ENCODE data around the gene JUND. TPM values are rescaled to one million over a fixed set of nuclear protein-coding genes. Genes with fewer than 3 reads are reported as not detected.

JUND gene
- total and polyA plus RNA-seq, 2 of the 4 experiments (the other 2 are of a cell fraction) = 14.2 to 77.2 TPM

DNA sequence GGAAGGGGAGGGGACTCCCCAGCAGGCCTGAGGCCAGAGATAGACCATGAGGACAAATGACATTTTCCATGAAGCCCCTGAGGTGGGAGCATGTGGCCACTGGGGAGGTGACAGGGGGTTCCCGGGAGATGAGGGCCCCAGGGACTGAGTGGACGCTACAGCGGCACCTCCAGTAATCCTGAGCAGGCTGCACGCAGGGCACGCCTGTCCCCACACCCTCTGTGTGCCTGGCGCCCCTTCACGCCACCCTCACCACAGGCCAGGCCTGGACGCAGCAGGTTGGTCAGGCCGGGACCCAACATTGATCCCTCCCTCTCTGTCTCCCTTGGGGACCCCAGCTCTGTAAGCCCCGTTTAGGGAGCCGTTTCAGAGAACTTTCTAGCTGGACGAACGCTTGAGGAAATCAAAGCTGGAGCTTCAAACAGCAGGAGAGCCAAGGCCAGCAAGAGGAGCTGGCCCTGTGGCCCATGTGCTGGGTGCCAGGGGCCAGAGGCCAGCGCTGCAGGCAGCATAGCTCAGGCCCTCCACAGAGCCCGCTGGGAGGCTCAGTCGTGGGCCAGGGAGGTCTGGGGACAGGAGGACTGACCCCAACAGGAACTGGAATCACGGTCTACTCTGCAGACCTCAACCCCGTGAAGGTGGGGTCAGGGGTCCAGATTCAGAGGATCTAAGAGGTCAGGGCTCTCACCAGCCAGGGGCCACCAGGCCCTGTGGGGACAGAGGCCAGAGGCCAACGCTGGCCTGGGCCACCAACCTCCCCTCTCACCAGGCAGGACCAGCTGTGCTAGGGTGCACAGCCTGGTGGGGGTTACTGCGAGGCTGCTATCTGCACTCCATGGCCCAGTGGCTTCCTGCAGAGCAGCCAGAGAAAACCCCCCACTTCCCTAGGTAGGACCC lies 26.9 kb upstream of the JUND start:
- peaks cover 4% of the 10 kb centered on the region; the same call in 1 of the 2 replicates for H3K9me1 ChIP-seq (ENCODE audit: insufficient read depth, low read length)
- H2BK20ac ChIP-seq (ENCODE audit: low read depth, low read length) = no peak overlapping the region
- intact Hi-C loops (cut with micrococcal nuclease) = no loop called here
- H3K4me2 ChIP-seq (ENCODE audit: low read depth, low read length) = no peak overlapping the region
- no peak overlapping the region for H4K8ac ChIP-seq (ENCODE audit: low read depth in 2 of 2, low read length in 2 of 2)
- ATAC-seq (ENCODE audit: low read depth) (no peak), DNase-seq (no peak)
- no peaks in the 10 kb centered on the region for H4K20me1 ChIP-seq (ENCODE audit: insufficient read depth, low read length)
- dilution Hi-C loops (cut with HindIII; ENCODE audit: low sequenced_read_pairs, unreplicated experiment) = no loop called here
- no peak overlapping the region for H3K23ac ChIP-seq (ENCODE audit: low read depth, low read length)
- no peak overlapping the region for H3K14ac ChIP-seq (replicated peaks; ENCODE audit: low read depth, low read length)
- H4K5ac ChIP-seq (ENCODE audit: low read depth, low read length) = no peak overlapping the region
- no TSS peak for BruUV-seq (replicated peaks)
- no peak overlapping the region for H3K56ac ChIP-seq (ENCODE audit: extremely low read depth, insufficient read depth, low read length)
- CTCF ChIA-PET = no interaction called here
- no peak overlapping the region for H2BK5ac ChIP-seq (ENCODE audit: low read depth, low read length, poor library complexity, severe bottlenecking)
- WGBS, 2 experiments (ENCODE audit: extremely low coverage in 2 of 2, insufficient read length in 1 of 2) = 94% methylated on average over 15 of the region's 20 CpGs; no CpG with 5 or more reads in 1 of the 2 experiments
- peaks cover 28% of the 10 kb centered on the region for H3K36me3 ChIP-seq (ENCODE audit: control insufficient read depth, insufficient read depth, low read length)
- H3K4me1 ChIP-seq (ENCODE audit: control insufficient read depth, insufficient read depth, low read length) = peaks cover 21% of the 10 kb centered on the region
- no peak overlapping the region for H3K27ac ChIP-seq (ENCODE audit: insufficient read depth, low read length)
- H3K9me3 ChIP-seq (ENCODE audit: control insufficient read depth, insufficient read depth, low read length) = no peaks in the 10 kb centered on the region
- peak overlapping the region; percentile 42 for H2AK9ac ChIP-seq (replicated peaks; ENCODE audit: low read depth, low read length, poor library complexity)
- in situ Hi-C loops (cut with MboI; ENCODE audit: low sequenced_read_pairs) = no loop called here
- TF ChIP-seq CEBPB (IDR thresholded peaks at IDR 0.05; ENCODE audit: low read depth, low read length) = no peak
- no peak for TF ChIP-seq CHD1 (IDR thresholded peaks at IDR 0.05; ENCODE audit: low read depth, low read length)
- no peak for TF ChIP-seq MXI1 (IDR thresholded peaks at IDR 0.05; ENCODE audit: borderline replicate concordance, low read depth, low read length)
- TF ChIP-seq MAFK (IDR thresholded peaks at IDR 0.05; ENCODE audit: low read depth, low read length) = no peak
- TF ChIP-seq, protein P1, sequence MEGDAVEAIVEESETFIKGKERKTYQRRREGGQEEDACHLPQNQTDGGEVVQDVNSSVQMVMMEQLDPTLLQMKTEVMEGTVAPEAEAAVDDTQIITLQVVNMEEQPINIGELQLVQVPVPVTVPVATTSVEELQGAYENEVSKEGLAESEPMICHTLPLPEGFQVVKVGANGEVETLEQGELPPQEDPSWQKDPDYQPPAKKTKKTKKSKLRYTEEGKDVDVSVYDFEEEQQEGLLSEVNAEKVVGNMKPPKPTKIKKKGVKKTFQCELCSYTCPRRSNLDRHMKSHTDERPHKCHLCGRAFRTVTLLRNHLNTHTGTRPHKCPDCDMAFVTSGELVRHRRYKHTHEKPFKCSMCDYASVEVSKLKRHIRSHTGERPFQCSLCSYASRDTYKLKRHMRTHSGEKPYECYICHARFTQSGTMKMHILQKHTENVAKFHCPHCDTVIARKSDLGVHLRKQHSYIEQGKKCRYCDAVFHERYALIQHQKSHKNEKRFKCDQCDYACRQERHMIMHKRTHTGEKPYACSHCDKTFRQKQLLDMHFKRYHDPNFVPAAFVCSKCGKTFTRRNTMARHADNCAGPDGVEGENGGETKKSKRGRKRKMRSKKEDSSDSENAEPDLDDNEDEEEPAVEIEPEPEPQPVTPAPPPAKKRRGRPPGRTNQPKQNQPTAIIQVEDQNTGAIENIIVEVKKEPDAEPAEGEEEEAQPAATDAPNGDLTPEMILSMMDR (conservative IDR thresholded peaks at IDR 0.05; ENCODE audit: low read depth, low read length) = no peak
- TF ChIP-seq NFE2L2 (IDR thresholded peaks at IDR 0.05; ENCODE audit: low read depth, low read length) = no peak
- no peak for TF ChIP-seq FOS (IDR thresholded peaks at IDR 0.05; ENCODE audit: low read depth, low read length)
- TF ChIP-seq MAZ (IDR thresholded peaks at IDR 0.05; ENCODE audit: borderline replicate concordance, low read depth, low read length) = no peak
- TF ChIP-seq, protein P2, sequence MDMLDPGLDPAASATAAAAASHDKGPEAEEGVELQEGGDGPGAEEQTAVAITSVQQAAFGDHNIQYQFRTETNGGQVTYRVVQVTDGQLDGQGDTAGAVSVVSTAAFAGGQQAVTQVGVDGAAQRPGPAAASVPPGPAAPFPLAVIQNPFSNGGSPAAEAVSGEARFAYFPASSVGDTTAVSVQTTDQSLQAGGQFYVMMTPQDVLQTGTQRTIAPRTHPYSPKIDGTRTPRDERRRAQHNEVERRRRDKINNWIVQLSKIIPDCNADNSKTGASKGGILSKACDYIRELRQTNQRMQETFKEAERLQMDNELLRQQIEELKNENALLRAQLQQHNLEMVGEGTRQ (IDR thresholded peaks at IDR 0.05; ENCODE audit: low read depth, low read length) = no peak
- TF ChIP-seq BHLHE40 (IDR thresholded peaks at IDR 0.05; ENCODE audit: low read depth, low read length) = no peak
- no peak for TF ChIP-seq RAD21 (IDR thresholded peaks at IDR 0.05; ENCODE audit: low read length)
- no peak for TF ChIP-seq RFX5 (IDR thresholded peaks at IDR 0.05; ENCODE audit: low read depth, low read length)
- TF ChIP-seq POLR2A (IDR thresholded peaks at IDR 0.05; ENCODE audit: low read depth, low read length) = no peak
- TF ChIP-seq SMC3 (IDR thresholded peaks at IDR 0.05; ENCODE audit: low read depth, low read length) = no peak
- no peak for TF ChIP-seq RCOR1 (IDR thresholded peaks at IDR 0.05; ENCODE audit: insufficient replicate concordance, low read length)
- no peak overlapping the region for H3K9ac ChIP-seq (ENCODE audit: low read depth, low read length)
- H2AFZ ChIP-seq (replicated peaks; ENCODE audit: low read length, poor library complexity) = no peak overlapping the region
- POLR2A ChIA-PET (ENCODE audit: unreplicated experiment) = interaction anchor here (0.5 kb wide), 1 partner anchor 15 kb away, joined by 4 read pairs; no protein-coding TSS in a partner anchor
- no peak overlapping the region for H4K91ac ChIP-seq (ENCODE audit: insufficient read depth, low read depth, low read length)
- H3K4me3 ChIP-seq (ENCODE audit: insufficient read depth, low read depth, low read length) = no peak overlapping the region
- H2BK15ac ChIP-seq (ENCODE audit: low read depth, low read length) = no peak overlapping the region
- no peak overlapping the region for H2AK5ac ChIP-seq (ENCODE audit: low read depth, low read length)
- H3K79me1 ChIP-seq (ENCODE audit: low read depth in 1 of 2, low read length in 2 of 2) = peaks cover 3 to 28% of the 10 kb centered on the region in 2 experiments; a peak in 3 of 4 replicates
- H3K18ac ChIP-seq (ENCODE audit: low read depth, low read length) = no peak overlapping the region
- H2BK120ac ChIP-seq (ENCODE audit: low read depth, low read length) = no peak overlapping the region
- no peaks in the 10 kb centered on the region for H3K27me3 ChIP-seq (ENCODE audit: control insufficient read depth, insufficient read depth, low read length)
- no peak overlapping the region for H3K4ac ChIP-seq (ENCODE audit: low read depth, low read length)
